ENCODE measurements around the gene FMNL2.

GRCh38 chr2:152525277-152525838 is 190.4 kb downstream of the FMNL2 start:
- TF ChIP-seq CTCF (IDR thresholded peaks at IDR 0.05; ENCODE audit: borderline replicate concordance, extremely low read depth, low read length, poor library complexity, severe bottlenecking) (no peak), EZH2 (IDR thresholded peaks at IDR 0.05; ENCODE audit: borderline replicate concordance, low read depth, low read length, severe bottlenecking) (no peak)
